Activated naive CD4-positive, alpha-beta T cell (primary cell): Measurements from ENCODE around the gene ABCA12.

Experiments
- DNase-seq, 4 experiments: peaks; one replicate each; lab custom pipeline; 2025; lab: John Stamatoyannopoulos, UW

Gene ABCA12

GRCh38 chr2:215136669-215137328, 1.6 kb downstream of the ABCA12 start:
- no peak for DNase-seq

GRCh38 chr2:215120401-215120800, 18.0 kb downstream of the ABCA12 start:
- DNase-seq: no peak

GRCh38 chr2:215119847-215120246, 18.6 kb downstream of the ABCA12 start:
- no peak for DNase-seq

- DNase-seq: no peak
Measured at GRCh38 chr2:215110918-215111317, 27.5 kb downstream of the ABCA12 start.

- no peak for DNase-seq
Measured at GRCh38 chr2:215107216-215108056, 31.0 kb downstream of the ABCA12 start.

DNA sequence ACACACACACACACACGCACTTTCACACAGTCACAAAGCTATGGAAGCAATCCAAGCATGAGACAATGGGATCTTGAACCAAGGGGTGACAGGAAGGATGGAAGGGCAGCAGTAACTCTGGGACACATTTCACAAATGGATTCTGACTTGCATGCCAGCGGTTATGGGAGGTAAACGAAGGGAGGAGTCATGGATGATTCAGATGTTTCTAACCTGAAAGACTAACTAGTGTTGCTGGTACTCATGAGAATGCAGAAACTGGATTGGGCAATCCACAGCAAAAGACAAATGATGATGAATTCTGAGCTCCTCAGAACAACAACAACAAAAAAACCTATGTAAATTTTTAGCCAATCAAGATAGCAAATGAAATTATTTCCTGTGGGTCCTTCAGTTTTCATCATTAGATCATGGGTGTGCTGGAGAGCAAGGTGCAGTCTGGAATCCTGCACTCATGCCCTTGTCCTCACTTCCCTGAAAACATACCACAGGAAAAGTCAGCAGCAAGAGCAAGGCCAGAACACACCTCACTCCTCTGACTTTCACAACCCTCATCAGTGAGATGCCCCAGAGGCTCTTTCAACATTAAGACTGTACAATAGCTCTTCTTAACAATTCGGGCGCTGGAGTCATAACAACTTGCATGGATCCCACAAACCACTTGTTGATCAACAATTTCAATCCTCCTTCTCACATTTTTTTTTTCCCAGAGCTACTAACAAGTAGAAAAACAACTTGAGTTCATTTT, 32.6 kb downstream of the ABCA12 start:
- DNase-seq: no peak

- DNase-seq: no peak
Measured at GRCh38 chr2:215104226-215104625, 34.2 kb downstream of the ABCA12 start.

DNA sequence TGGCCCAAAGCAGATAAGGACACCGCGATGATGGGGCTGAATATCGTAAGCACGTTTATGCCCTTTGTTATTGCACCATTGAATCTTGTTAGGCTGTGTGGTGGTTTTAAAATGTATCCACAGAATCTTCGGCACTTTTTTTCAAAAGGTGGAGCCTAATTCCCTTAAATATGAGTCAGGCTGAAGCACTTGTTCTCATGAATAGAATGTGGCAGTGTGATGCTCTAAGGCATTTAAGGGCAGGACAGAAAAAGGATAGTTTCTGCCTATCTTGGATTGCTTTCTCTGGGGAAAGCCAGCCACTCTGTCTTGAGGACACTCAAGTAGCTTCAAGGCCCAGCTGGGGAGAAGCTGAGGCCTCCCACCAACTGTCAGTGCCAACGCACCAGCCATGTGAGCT, 39.6 kb downstream of the ABCA12 start:
- DNase-seq: no peak

DNA sequence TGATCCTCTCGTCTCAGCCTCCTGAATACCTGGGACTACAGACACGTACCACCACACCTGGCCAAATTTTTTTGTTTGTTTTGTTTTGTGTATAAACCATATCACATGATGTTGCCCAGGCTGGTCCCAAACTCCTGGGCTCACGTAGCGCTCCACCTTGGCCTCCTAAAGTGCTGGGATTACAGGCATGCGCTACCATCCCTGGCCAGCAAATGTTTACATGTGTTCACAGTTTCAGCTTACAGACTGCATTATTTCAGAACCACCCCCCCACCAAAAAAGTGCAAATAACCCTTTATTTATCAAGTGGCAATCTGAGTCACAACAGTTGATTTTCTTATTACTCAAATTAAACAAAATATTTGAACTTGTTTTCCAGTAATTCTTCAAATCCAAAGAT, 54.3 kb downstream of the ABCA12 start:
- no peak for DNase-seq

DNA sequence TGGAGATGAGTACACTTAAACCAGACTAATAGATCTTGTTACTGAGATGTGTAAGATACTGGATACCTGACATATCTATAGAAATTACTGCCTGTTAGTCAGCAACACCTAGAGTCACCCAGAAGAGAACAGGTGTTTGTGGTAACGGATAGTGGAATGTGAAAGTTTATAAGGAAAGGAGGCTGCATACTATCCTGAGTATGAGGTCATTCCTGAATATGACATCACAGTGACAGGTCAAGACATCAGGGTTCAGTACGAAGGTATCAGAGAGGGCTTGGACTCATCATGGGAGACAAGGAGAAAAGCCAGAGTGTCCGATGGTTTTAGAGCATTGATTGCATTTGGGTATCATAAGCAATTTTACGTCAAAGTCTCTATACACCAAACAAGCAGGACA, 55.3 kb downstream of the ABCA12 start:
- DNase-seq: no peak

GRCh38 chr2:215082446-215082845, 56.0 kb downstream of the ABCA12 start:
- no peak for DNase-seq

DNA sequence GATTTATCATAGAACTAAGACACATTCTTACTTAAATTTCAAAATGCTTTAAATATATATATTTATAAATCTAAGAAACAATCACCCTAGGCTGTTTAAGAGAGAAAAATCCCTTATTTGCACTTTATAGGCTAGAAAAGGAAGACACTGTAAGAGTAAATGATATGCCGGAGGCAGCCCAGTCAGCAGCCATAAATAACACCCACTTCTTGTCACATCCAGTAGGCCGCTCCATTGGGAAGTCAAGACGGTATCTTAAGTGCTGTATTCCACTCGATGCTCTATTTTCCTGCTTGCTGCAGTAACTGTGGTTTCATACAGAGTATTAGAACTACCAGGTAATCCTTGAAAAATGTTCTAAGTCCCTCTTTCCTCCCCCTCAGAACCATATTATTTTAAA, 57.9 kb downstream of the ABCA12 start:
- DNase-seq: no peak

DNA sequence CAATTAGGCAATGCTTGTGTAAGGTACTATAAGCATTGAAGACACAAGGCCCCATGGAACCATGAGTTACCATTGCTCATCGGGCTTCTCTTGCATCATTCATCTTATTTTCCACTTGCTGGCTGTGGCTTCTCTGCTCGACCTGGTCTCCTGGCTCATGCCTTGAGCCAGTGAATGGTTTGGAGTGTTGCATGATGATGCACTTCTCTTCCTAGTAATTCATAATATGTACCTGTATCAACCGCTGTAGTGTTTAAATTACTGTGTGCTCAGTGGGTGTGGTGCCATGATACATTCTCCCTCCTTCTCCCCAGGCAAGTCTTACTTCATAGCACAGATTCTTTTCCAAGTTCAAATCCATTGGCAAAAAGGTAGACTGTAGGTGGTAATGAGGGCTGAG, 66.8 kb downstream of the ABCA12 start:
- DNase-seq: no peak

DNA sequence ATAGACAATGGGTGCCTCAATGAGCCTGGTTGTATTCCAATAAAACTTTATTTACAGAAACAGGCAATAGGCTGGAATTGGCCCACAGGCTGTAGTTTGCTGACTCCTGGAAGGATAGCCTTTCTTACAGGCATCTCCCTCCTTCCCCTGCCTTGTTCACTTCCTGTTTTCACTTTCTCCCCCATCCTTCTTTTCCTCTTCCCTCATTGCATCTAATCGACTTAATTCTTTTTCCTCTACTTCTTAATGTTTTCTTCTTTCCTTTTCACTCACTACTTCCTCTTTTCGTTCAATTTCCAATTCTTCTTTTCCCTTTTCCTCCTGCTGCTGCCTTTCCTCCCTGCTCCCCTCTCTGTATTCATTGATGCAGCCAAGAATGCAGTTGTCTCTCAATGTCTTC, 70.0 kb downstream of the ABCA12 start:
- no peak for DNase-seq

DNA sequence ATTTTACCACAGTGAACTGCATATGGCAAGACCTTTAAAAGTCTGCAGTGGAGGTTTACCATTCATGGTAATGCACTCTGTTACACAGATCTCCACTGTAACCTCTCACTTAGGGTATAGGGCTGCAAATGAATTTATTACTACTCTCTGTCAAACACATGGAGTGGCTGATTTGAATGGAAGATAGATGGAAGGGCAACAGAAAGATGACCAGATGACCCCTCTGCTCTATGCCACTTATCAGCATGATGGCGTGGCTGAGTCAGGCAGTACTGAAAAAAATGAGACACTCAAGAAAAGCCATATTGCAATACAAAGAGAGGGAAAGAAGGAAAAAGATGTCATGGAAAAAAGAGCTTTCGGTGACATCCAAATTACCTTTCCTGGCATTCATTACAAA, 72.3 kb downstream of the ABCA12 start:
- DNase-seq: no peak

- DNase-seq: no peak
Measured at GRCh38 chr2:215063526-215063925, 74.9 kb downstream of the ABCA12 start.

- no peak for DNase-seq
Measured at GRCh38 chr2:215060861-215061536, 77.4 kb downstream of the ABCA12 start.

GRCh38 chr2:215059724-215060123, 78.7 kb downstream of the ABCA12 start:
- no peak for DNase-seq

- no peak for DNase-seq
Measured at GRCh38 chr2:215055891-215056290, 82.5 kb downstream of the ABCA12 start.

DNA sequence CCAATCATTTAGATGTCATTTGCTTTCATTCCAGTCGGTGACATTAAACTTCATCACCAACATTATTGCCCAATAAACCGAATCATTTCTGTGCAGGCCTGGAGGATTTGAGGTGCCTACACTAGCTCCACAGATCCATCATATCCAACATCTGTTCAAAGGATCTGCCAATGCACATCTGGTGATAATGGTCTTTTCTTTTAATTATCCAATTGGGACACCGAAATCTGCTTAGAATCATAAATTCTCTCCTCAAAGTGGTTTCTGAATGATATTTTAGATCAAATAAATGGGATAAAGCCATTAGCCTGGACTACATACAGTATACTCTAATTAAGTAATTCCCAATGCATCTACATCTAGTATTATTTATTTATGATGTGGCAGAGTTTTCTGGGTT, 85.6 kb downstream of the ABCA12 start:
- DNase-seq: no peak

GRCh38 chr2:215052404-215052803, 86.0 kb downstream of the ABCA12 start:
- no peak for DNase-seq

DNA sequence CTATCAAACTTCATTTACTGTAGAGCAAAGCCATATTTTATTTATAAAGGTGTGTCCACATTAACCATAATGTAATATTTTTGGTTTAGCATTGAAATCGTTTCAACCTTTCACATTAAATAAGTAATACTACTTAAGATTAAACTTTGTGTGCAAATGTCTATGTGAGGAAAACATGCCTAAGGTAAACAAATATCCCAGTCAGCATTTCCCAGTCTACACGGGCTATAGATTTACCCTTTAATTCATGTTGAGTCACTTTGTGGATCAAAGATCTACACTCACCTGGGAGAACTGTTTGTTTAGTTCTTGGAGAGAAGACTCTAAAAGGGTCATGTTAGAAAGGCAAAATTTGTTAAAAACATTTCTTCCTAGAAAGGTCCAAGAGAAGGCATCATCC, 89.1 kb downstream of the ABCA12 start:
- no peak for DNase-seq
